Cardiac fibroblast (primary cell): ENCODE results near the gene MAGEA9B.
"Not testable (repeated sequence)": the region's sequence is repeated elsewhere in the genome, so short reads cannot be mapped to it uniquely, and the experiment has no call there.

Source experiments
- DNase-seq, 2 donors: peaks; one replicate each; pipeline versions ENCODE4 v3.0.0 to v3.0.0-alpha.2; 2010; ENCODE audit warnings: low read depth in 2 of 2
- H3K4me3 ChIP-seq, 2 donors: replicated peaks in 1 of 2; 1 replicate in 1 of 2; 2 replicates in 1 of 2; pipeline ENCODE4 v1.5.1; 2011; ENCODE audit warnings: low read depth in 2 of 2, low read length in 2 of 2, mild to moderate bottlenecking in 2 of 2, moderate library complexity in 1 of 2
- TF ChIP-seq, protein P1 (sequence below): IDR thresholded peaks from one replicate; pipeline ENCODE4 v1.5.1; 2011; ENCODE audit warnings: low read depth, mild to moderate bottlenecking, low read length, inconsistent platforms

MAGEA9B gene

GRCh38 chrX:149540621-149541520 is 46.4 kb downstream of the MAGEA9B start, which contains the start of gene EOLA1:
TSS of gene EOLA1 (plus strand) at chrX:149541012. CDS start at chrX:149545631, 4,619 bp downstream.
- H3K4me3 ChIP-seq: peak within 1 kb of the TSS; percentile 78 to 84
- peak; percentile 95 to 98 for DNase-seq
- TF ChIP-seq, protein P1, sequence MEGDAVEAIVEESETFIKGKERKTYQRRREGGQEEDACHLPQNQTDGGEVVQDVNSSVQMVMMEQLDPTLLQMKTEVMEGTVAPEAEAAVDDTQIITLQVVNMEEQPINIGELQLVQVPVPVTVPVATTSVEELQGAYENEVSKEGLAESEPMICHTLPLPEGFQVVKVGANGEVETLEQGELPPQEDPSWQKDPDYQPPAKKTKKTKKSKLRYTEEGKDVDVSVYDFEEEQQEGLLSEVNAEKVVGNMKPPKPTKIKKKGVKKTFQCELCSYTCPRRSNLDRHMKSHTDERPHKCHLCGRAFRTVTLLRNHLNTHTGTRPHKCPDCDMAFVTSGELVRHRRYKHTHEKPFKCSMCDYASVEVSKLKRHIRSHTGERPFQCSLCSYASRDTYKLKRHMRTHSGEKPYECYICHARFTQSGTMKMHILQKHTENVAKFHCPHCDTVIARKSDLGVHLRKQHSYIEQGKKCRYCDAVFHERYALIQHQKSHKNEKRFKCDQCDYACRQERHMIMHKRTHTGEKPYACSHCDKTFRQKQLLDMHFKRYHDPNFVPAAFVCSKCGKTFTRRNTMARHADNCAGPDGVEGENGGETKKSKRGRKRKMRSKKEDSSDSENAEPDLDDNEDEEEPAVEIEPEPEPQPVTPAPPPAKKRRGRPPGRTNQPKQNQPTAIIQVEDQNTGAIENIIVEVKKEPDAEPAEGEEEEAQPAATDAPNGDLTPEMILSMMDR: no peak

DNA sequence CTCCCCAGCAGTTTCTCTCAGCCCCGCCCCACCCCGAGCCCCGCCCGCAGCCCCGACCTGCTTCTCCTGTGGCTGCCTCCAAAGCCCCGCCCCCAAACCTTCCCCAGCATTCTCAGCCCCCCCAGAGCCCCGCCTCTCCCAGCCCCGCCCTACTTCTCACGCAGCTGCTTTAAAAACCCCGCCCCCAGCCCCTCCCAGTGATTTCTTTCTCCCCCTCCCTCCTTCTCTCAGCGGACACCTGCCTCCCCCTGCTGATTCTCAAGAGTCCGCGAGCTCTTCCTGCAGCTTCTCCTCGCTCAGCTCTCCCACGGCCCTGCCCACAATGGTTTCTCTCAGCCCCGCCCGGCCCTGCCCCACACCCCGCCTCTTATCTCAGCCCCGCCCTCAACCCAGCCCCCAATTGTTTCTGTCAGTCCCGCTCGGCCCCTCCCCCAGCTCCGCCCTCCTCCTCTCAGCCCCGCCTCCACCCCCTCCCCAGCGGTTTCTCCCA is 47.1 kb downstream of the MAGEA9B start:
- peak; percentile 90 to 95 for DNase-seq
- TF ChIP-seq, protein P1: no peak
- peak overlapping the region; percentile 78 to 84 for H3K4me3 ChIP-seq

GRCh38 chrX:149539283-149540130 is 47.8 kb downstream of the MAGEA9B start:
- DNase-seq: peak; percentile 94 to 97
- TF ChIP-seq, protein P1: no peak
- H3K4me3 ChIP-seq: peak overlapping the region; percentile 49 to 56

- DNase-seq, H3K4me3 ChIP-seq: not testable (repeated sequence)
Observed at GRCh38 chrX:149537474-149537873, 49.8 kb downstream of the MAGEA9B start.

DNA sequence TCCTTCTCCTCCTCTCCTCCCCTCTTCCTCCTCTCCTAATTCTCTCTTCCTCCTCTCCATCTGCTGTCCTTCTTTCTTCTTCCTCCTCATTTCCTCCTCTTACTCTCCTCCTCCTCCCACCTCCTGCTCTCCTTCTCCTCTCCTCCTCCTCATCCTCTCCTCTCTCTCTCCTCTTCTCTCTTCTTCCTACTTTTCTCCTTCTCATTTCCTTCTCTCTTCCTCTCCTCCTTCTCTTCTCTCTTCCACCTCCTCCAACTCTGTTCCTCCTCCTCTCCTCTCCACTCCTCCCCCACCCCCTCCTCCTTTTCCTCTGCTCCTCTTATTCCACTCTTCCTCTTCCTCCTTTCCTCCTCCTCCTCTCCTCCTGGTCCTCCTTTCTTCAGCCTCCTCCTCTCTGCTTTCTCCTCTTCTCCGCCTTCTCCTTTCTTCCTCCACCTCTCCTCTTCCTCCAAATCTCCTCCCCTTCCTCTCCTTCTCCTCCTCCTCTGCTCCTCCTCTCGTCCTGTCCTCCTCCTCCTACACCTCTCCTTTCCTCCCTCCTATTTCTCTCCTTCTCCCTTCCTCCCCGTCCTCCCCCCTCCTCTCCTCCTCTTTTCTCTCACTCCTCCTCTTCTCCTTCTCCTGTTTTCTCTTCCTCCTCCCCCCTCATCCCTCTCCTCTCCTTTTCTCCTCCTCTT is 52.2 kb downstream of the MAGEA9B start:
- not testable (repeated sequence) for DNase-seq, H3K4me3 ChIP-seq

DNA sequence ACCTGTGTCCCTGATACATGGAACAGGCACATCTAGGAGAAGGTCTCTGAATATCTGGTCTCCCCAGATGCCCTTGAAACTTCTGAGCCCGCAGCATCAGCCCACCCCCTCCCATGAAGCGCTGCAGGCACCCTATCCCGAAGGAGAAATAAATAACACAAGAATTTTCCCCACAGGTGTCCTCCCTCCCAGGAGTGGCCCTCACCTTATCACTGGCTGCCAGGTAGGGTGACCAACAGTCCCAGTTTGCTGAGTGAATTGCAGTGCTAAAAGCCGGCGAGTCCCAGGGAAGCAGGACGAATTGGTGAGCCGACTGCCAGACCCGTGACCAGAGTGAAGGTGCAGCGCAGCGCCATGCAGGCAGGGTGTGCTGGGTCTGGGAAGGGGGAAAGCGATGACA is 53.3 kb downstream of the MAGEA9B start:
- not testable (repeated sequence) for H3K4me3 ChIP-seq, DNase-seq

GRCh38 chrX:149532868-149533267 is 54.4 kb downstream of the MAGEA9B start:
- H3K4me3 ChIP-seq, DNase-seq: not testable (repeated sequence)
